H1 (cell line): ENCODE measurements around the gene TMEM40. TPM values are rescaled to one million over a fixed set of nuclear protein-coding genes. Genes with fewer than 3 reads are reported as not detected.

ENCODE experiments used
- CTCF ChIA-PET: fragments of 300-600 bp; sonication (Branson Sonifier 250); formaldehyde crosslinking; loops from one replicate; lab custom pipeline; 2021; ENCODE audit not compliant: partially characterized antibody; lab: Charles Lee
- POLR2A ChIA-PET: fragments of 300-600 bp; sonication (Branson Sonifier 250); formaldehyde crosslinking; loops from one replicate; lab custom pipeline; 2021; ENCODE audit warnings: inconsistent platforms; ENCODE audit not compliant: partially characterized antibody; lab: Charles Lee
- DNase-seq, 2 experiments: peaks; one replicate each; pipeline versions ENCODE4 v3.0.0 to v3.0.0-alpha.2; 2010 to 2022; ENCODE audit warnings: low spot score in 2 of 2, low read depth in 1 of 2, mixed read lengths in 1 of 2
- FAIRE-seq: peaks from 2 replicates; lab custom pipeline; 2011; peaks lifted over from hg19 to GRCh38; lab: Jason Lieb, UNC
- H2AFZ ChIP-seq: 2 replicates; pipeline ENCODE4 v1.8.1; 2012; ENCODE audit warnings: low read length, inconsistent platforms
- H2AK5ac ChIP-seq: 2 replicates; pipeline ENCODE4 v1.6.1; 2013; ENCODE audit warnings: low read depth, low read length
- H2BK120ac ChIP-seq: replicated peaks from 2 replicates; pipeline ENCODE3; 2013; ENCODE audit warnings: low read depth, low read length, inconsistent platforms
- H2BK12ac ChIP-seq: 2 replicates; pipeline ENCODE4 v1.6.1; 2013; ENCODE audit warnings: low read depth, low read length
- H2BK15ac ChIP-seq: 2 replicates; pipeline ENCODE4 v1.6.1; 2013; ENCODE audit warnings: low read length
- H2BK20ac ChIP-seq: 2 replicates; pipeline ENCODE4 v1.6.1; 2013; ENCODE audit warnings: low read length
- H2BK5ac ChIP-seq: 2 replicates; pipeline ENCODE4 v1.6.1; 2013; ENCODE audit warnings: low read depth, low read length
- H3K14ac ChIP-seq: 2 replicates; pipeline ENCODE4 v1.6.1; 2013; ENCODE audit warnings: inconsistent platforms; ENCODE audit not compliant: insufficient read length
- H3K18ac ChIP-seq: 2 replicates; pipeline ENCODE4 v1.6.1; 2013; ENCODE audit warnings: low read length; ENCODE audit errors: extremely low read depth
- H3K23ac ChIP-seq: 2 replicates; pipeline ENCODE4 v1.6.1; 2013; ENCODE audit warnings: inconsistent platforms; ENCODE audit not compliant: insufficient read length
- H3K23me2 ChIP-seq: 2 replicates; pipeline ENCODE4 v1.6.1; 2013; ENCODE audit warnings: low read depth, low read length
- H3K27ac ChIP-seq: 2 replicates; pipeline ENCODE4 v1.6.1; 2011; ENCODE audit warnings: low read depth, low read length, inconsistent platforms
- H3K27me3 ChIP-seq, 4 experiments: replicated peaks in 1 of 4; 1 replicate in 1 of 4; 2 replicates in 3 of 4; pipeline versions ENCODE4 v1.6.1 to v1.8.1; 2011 to 2013; ENCODE audit warnings: low read length in 3 of 4, mild to moderate bottlenecking in 3 of 4, inconsistent platforms in 2 of 4, mixed read lengths in 2 of 4, moderate library complexity in 1 of 4; ENCODE audit not compliant: control insufficient read depth in 3 of 4, insufficient read depth in 3 of 4; ENCODE audit errors: extremely low read depth in 1 of 4
- H3K36me3 ChIP-seq, 4 experiments: 2 replicates each; pipeline versions ENCODE4 v1.6.1 to v1.8.1; 2011 to 2013; ENCODE audit warnings: mild to moderate bottlenecking in 4 of 4, low read length in 3 of 4, moderate library complexity in 2 of 4, control low read depth in 1 of 4, inconsistent platforms in 1 of 4; ENCODE audit not compliant: insufficient read depth in 4 of 4, control insufficient read depth in 2 of 4
- H3K4ac ChIP-seq: replicated peaks from 2 replicates; pipeline ENCODE3; 2013; ENCODE audit warnings: low read length, low read depth, mixed read lengths, inconsistent platforms; ENCODE audit not compliant: insufficient read length
- H3K4me1 ChIP-seq, 4 experiments: replicated peaks in 1 of 4; 1 replicate in 1 of 4; 2 replicates in 3 of 4; pipeline versions ENCODE4 v1.6.1 to v1.8.1; 2011 to 2013; ENCODE audit warnings: low read length in 3 of 4, inconsistent platforms in 2 of 4, mixed read lengths in 1 of 4; ENCODE audit not compliant: insufficient read depth in 4 of 4, control insufficient read depth in 3 of 4
- H3K4me2 ChIP-seq, 2 experiments: 2 replicates each; pipeline versions ENCODE4 v1.6.1 to v1.8.1; 2011 to 2013; ENCODE audit warnings: low read depth in 2 of 2, low read length in 2 of 2, control low read depth in 1 of 2, inconsistent platforms in 1 of 2, mild to moderate bottlenecking in 1 of 2; ENCODE audit not compliant: insufficient read depth in 1 of 2
- H3K4me3 ChIP-seq, 4 experiments: fragments of 200-600, 300-600 bp in 1 of 4; sonication (generic), shearing (Covaris generic), sonication (Bioruptor Twin) in 1 of 4; 2 replicates each; pipeline versions ENCODE4 v1.5.1 to v1.8.1; 2011 to 2016; ENCODE audit warnings: low read length in 4 of 4, low read depth in 3 of 4, control low read depth in 2 of 4, inconsistent platforms in 2 of 4, mild to moderate bottlenecking in 2 of 4, mixed read lengths in 1 of 4, moderate library complexity in 1 of 4; ENCODE audit not compliant: insufficient read depth in 2 of 4; ENCODE audit errors: extremely low read depth in 1 of 4
- H3K56ac ChIP-seq: replicated peaks from 2 replicates; pipeline ENCODE3; 2013; ENCODE audit warnings: low read depth, mild to moderate bottlenecking, mixed read lengths, low read length, inconsistent platforms; ENCODE audit not compliant: insufficient read length
- H3K79me1 ChIP-seq: 2 replicates; pipeline ENCODE4 v1.6.1; 2013; ENCODE audit warnings: low read depth, low read length, control low read depth
- H3K79me2 ChIP-seq, 2 experiments: 2 replicates each; pipeline versions ENCODE4 v1.6.1 to v1.8.1; 2012 to 2013; ENCODE audit warnings: low read length in 2 of 2, mild to moderate bottlenecking in 2 of 2, inconsistent platforms in 1 of 2; ENCODE audit not compliant: insufficient read depth in 2 of 2, control insufficient read depth in 1 of 2
- H3K9ac ChIP-seq, 4 experiments: replicated peaks in 1 of 4; 1 replicate in 1 of 4; 2 replicates in 3 of 4; pipeline versions ENCODE4 v1.6.1 to v1.8.1; 2011 to 2013; ENCODE audit warnings: low read depth in 3 of 4, low read length in 3 of 4, control low read depth in 2 of 4, mild to moderate bottlenecking in 2 of 4, moderate library complexity in 2 of 4, inconsistent platforms in 1 of 4; ENCODE audit errors: extremely low read depth in 1 of 4
- H3K9me3 ChIP-seq, 2 experiments: 2 replicates each; pipeline versions ENCODE4 v1.6.1 to v1.8.1; 2012 to 2013; ENCODE audit warnings: mild to moderate bottlenecking in 2 of 2, moderate library complexity in 2 of 2, control low read depth in 1 of 2, inconsistent platforms in 1 of 2, low read depth in 1 of 2, low read length in 1 of 2, mixed read lengths in 1 of 2; ENCODE audit not compliant: insufficient read depth in 2 of 2
- H4K20me1 ChIP-seq, 2 experiments: replicated peaks in 1 of 2; 2 replicates each; pipeline versions ENCODE3 to v1.8.1; 2011 to 2013; ENCODE audit warnings: inconsistent platforms in 2 of 2, low read length in 2 of 2, mild to moderate bottlenecking in 1 of 2; ENCODE audit not compliant: insufficient read depth in 2 of 2, control insufficient read depth in 1 of 2
- H4K5ac ChIP-seq: 2 replicates; pipeline ENCODE4 v1.6.1; 2013; ENCODE audit warnings: low read length, low read depth, mixed read lengths, inconsistent platforms; ENCODE audit not compliant: insufficient read length
- H4K8ac ChIP-seq: 2 replicates; pipeline ENCODE4 v1.8.0; 2013; ENCODE audit warnings: mild to moderate bottlenecking, moderate library complexity, low read length, inconsistent platforms; ENCODE audit not compliant: insufficient read depth; ENCODE audit errors: extremely low read depth
- H4K91ac ChIP-seq: replicated peaks from 2 replicates; pipeline ENCODE3; 2013; ENCODE audit warnings: low read length, mixed read lengths, inconsistent platforms; ENCODE audit not compliant: insufficient read length
- CHD2 ChIP-seq: IDR thresholded peaks from 2 replicates; pipeline ENCODE4 v1.6.1; 2012; ENCODE audit warnings: low read length, improper control_type of control experiment
- FOSL1 ChIP-seq: IDR thresholded peaks from 2 replicates; pipeline ENCODE4 v1.6.1; 2011; ENCODE audit warnings: mild to moderate bottlenecking, low read depth, low read length, moderate library complexity; ENCODE audit not compliant: insufficient read depth
- NRF1 ChIP-seq: IDR thresholded peaks from 2 replicates; pipeline ENCODE4 v1.6.1; 2011; ENCODE audit warnings: mild to moderate bottlenecking, low read depth, low read length, improper control_type of control experiment
- POLR2AphosphoS5 ChIP-seq: IDR thresholded peaks from 2 replicates; pipeline ENCODE4 v1.6.1; 2011; ENCODE audit warnings: low read depth, low read length
- WGBS, 2 experiments: shearing (Covaris generic) in 1 of 2; methylation state at CpG; one replicate each; pipeline versions ENCODE4 v1.1.6 to v1.1.7; 2013 to 2015; ENCODE audit warnings: low lambda C conversion rate in 2 of 2, mixed read lengths in 2 of 2, inconsistent platforms in 1 of 2, low coverage in 1 of 2, missing lambda C conversion rate in 1 of 2; ENCODE audit not compliant: insufficient replicate concordance in 2 of 2, insufficient coverage in 1 of 2, insufficient read length in 1 of 2; ENCODE audit errors: extremely low coverage in 1 of 2, missing lambda C conversion rate in 1 of 2; 5-methylcytosine and 5-hydroxymethylcytosine counted together
- polyA plus RNA-seq, 7 experiments: library from polyadenylated mRNA; depleted of rRNA in 3 of 7; stranded (reverse) in 5 of 7; unstranded in 2 of 7; fragments of >200 nt in 5 of 7; fragments of 200-250 nt in 2 of 7; gene quantifications; 1 replicate in 5 of 7; 2 replicates in 1 of 7; 4 replicates in 1 of 7; pipeline versions ENCODE4 v1.2.1 to v1.2.3, GENCODE V29; 2011 to 2013; ENCODE audit warnings: missing spikeins in 2 of 7, mixed read lengths in 2 of 7
- total RNA-seq: library from RNA; stranded (reverse); fragmentation: NEBNext Ultra II Directional; extraction: Animal tissue kit (Norgen Biotek cat#: 25700); gene quantifications from 2 replicates; pipeline ENCODE4 v1.2.1, GENCODE V29; 2021

Gene TMEM40
- total and polyA plus RNA-seq, 2 of the 8 experiments (the other 6 are each of a cell fraction or from before 2014, with no cell fraction given): 0.18 TPM; not detected in 1

- H2BK5ac ChIP-seq: no peak overlapping the region
- no peak overlapping the region for H2BK15ac ChIP-seq
- H3K4ac ChIP-seq: no peak overlapping the region
- peaks cover 0 to 3% (median 0%) of the 10 kb centered on the region in 4 experiments; a peak in 3 of 7 replicates for H3K27me3 ChIP-seq
- no peak overlapping the region for H3K14ac ChIP-seq
- no peak overlapping the region for H3K18ac ChIP-seq
- H3K27ac ChIP-seq: no peak overlapping the region
- H3K4me1 ChIP-seq: no peaks in the 10 kb centered on the region
- no peak overlapping the region for H4K91ac ChIP-seq
- H2AK5ac ChIP-seq: no peak overlapping the region
- H3K9ac ChIP-seq: no peak overlapping the region
- FAIRE-seq (no peak), DNase-seq (no peak)
- no peak overlapping the region for H2AFZ ChIP-seq
- H3K4me3 ChIP-seq: no peak overlapping the region
- no peak overlapping the region for H4K5ac ChIP-seq
- ChIA-PET POLR2A (no interaction called here), CTCF (interaction anchor here (0.8 kb wide), 1 partner anchor 48 kb away, joined by 3 read pairs; no protein-coding TSS in a partner anchor)
- H3K23me2 ChIP-seq: peaks cover 2% of the 10 kb centered on the region; the same call in 1 of the 2 replicates
- H2BK120ac ChIP-seq: no peak overlapping the region
- H3K56ac ChIP-seq: no peak overlapping the region
- 82% methylated on average over 8 of the region's 9 CpGs; no CpG with 5 or more reads in 1 of the 2 experiments for WGBS, 2 experiments
- no peaks in the 10 kb centered on the region for H3K79me2 ChIP-seq
- H4K20me1 ChIP-seq: no peaks in the 10 kb centered on the region
- no peak for TF ChIP-seq POLR2AphosphoS5
- TF ChIP-seq NRF1: no peak
- TF ChIP-seq CHD2: no peak
- TF ChIP-seq FOSL1: no peak
- no peaks in the 10 kb centered on the region for H3K9me3 ChIP-seq
- no peak overlapping the region for H3K23ac ChIP-seq
- H3K79me1 ChIP-seq: no peaks in the 10 kb centered on the region
- H2BK20ac ChIP-seq: no peak overlapping the region
- H3K4me2 ChIP-seq: no peak overlapping the region
- no peak overlapping the region for H2BK12ac ChIP-seq
- no peaks in the 10 kb centered on the region for H3K36me3 ChIP-seq
- H4K8ac ChIP-seq: no peak overlapping the region
Observed at GRCh38 chr3:12771236-12771635, 12.2 kb upstream of the TMEM40 start.
